ENCODE measurements around the gene ZNF512.
"Not testable (repeated sequence)": the region's sequence is repeated elsewhere in the genome, so short reads cannot be mapped to it uniquely, and the experiment has no call there.

The ZNF512 gene

GRCh38 chr2:27621524-27621923, 38.7 kb downstream of the ZNF512 start:
- TF ChIP-seq CTCF (IDR thresholded peaks at IDR 0.05; ENCODE audit: low read depth, low read length, missing control alignments), result peak; percentile 19

GRCh38 chr2:27622921-27623384, 40.1 kb downstream of the ZNF512 start:
- in situ Hi-C loops (cut with HindIII; ENCODE audit: low sequenced_read_pairs), result no loop called here
- no peak overlapping the region for H3K4me3 ChIP-seq (ENCODE audit: low read depth, low read length)
- DNase-seq (ENCODE audit: low read depth), result peak; percentile 85
- TF ChIP-seq CTCF (IDR thresholded peaks at IDR 0.05; ENCODE audit: low read depth, low read length, missing control alignments), result no peak

More at GRCh38 chr2:27621524-27621923, 38.7 kb downstream of the ZNF512 start:
- DNase-seq (ENCODE audit: low read depth), result no peak
- in situ Hi-C loops (cut with HindIII; ENCODE audit: low sequenced_read_pairs), result no loop called here
- H3K4me3 ChIP-seq (ENCODE audit: low read depth, low read length), result no peak overlapping the region

- no peak for TF ChIP-seq CTCF (IDR thresholded peaks at IDR 0.05; ENCODE audit: low read depth, low read length, missing control alignments)
- in situ Hi-C loops (cut with HindIII; ENCODE audit: low sequenced_read_pairs), result no loop called here
- H3K4me3 ChIP-seq (ENCODE audit: low read depth, low read length), result no peak overlapping the region
- no peak for DNase-seq (ENCODE audit: low read depth)
These were observed 42.1 kb downstream of the ZNF512 start for GRCh38 chr2:27624943-27625342.

- DNase-seq (ENCODE audit: low read depth); H3K4me3 ChIP-seq (ENCODE audit: low read depth, low read length); in situ Hi-C loops (cut with HindIII; ENCODE audit: low sequenced_read_pairs): not testable (repeated sequence)
These were observed 43.5 kb downstream of the ZNF512 start for GRCh38 chr2:27626323-27626722.

GRCh38 chr2:27626921-27627320, 44.1 kb downstream of the ZNF512 start:
- not testable (repeated sequence) for H3K4me3 ChIP-seq (ENCODE audit: low read depth, low read length)

DNA sequence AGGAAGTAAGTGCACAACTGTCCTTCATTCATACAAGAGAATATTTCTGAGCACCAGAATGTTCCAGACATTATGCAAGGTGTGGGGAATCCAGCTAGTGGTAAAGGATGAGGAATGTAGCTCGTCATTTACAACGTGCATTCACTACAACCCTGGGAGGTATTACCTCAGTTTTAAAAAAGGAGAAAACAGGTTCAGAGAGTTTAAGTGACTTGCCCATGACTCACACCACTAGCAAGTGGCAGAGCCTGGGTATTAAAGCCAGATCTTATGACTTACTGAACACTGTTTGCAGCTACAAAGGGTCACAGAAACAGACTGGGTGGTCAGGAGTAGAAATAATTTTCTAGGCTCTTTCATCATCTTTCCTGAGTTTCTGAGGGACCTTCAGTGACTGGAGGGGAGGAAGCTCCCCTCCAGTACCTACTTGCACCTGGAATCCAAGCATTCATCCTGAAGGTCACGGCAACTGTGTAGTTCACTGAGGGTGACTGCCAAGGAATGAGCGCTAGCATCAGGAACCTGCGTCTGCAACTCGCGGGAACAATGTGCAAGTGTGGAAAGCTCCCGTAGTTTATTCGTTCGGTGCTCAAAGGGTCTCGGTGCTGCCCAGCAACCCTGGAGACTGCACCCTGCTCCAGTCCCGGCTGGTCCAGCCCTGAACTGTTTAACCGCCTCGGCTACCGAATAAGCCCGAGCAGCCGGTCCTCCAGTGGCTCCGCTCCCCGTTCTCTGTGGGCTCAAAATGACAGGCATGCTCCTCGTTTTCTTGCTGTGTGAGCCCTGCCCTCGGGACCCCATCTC, 45.3 kb downstream of the ZNF512 start:
- peak; percentile 89 for DNase-seq (ENCODE audit: low read depth)
- in situ Hi-C loops (cut with HindIII; ENCODE audit: low sequenced_read_pairs), result no loop called here
- H3K4me3 ChIP-seq (ENCODE audit: low read depth, low read length), result peak overlapping the region; percentile 79
- no peak for TF ChIP-seq CTCF (IDR thresholded peaks at IDR 0.05; ENCODE audit: low read depth, low read length, missing control alignments)

More at GRCh38 chr2:27626921-27627320, 44.1 kb downstream of the ZNF512 start:
- in situ Hi-C loops (cut with HindIII; ENCODE audit: low sequenced_read_pairs); DNase-seq (ENCODE audit: low read depth): not testable (repeated sequence)

GRCh38 chr2:27628767-27629709, 46.2 kb downstream of the ZNF512 start, which contains the start of the genes CCDC121 and GPN1:
Gene CCDC121 (minus strand): TSS chr2:27629012. CDS start chr2:27627799, 1,213 bp downstream.
Gene GPN1 (plus strand): TSS chr2:27629050. CDS start chr2:27629059, 9 bp downstream.
- TF ChIP-seq CTCF (IDR thresholded peaks at IDR 0.05; ENCODE audit: low read depth, low read length, missing control alignments), result no peak
- peak; percentile 80 for DNase-seq (ENCODE audit: low read depth)
- in situ Hi-C loops (cut with HindIII; ENCODE audit: low sequenced_read_pairs), result no loop called here
- peak within 1 kb of the TSS; percentile 79 for H3K4me3 ChIP-seq (ENCODE audit: low read depth, low read length)

DNA sequence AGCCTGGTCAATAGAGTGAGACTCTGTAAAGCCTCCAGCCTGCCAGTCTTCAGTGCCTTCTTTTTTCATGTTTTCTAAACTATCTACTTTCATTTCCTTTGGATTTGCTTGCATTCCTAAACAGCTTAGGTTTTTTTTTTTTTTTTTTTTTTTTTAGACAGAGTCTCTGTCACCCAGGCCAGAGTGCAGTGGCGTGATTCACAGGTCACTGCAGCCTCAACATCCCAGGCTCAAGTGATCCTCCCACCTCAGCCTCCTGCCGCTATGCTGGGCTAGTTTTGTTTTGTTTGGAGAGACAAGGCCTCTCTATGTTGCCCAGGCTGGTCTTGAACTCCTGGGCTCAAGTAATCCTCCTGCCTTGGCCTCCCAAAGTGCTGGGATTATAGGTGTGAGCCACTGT, 47.4 kb downstream of the ZNF512 start:
- H3K4me3 ChIP-seq (ENCODE audit: low read depth, low read length); DNase-seq (ENCODE audit: low read depth); in situ Hi-C loops (cut with HindIII; ENCODE audit: low sequenced_read_pairs): not testable (repeated sequence)
